ENCODE measurements around the gene MBOAT1.

DNA sequence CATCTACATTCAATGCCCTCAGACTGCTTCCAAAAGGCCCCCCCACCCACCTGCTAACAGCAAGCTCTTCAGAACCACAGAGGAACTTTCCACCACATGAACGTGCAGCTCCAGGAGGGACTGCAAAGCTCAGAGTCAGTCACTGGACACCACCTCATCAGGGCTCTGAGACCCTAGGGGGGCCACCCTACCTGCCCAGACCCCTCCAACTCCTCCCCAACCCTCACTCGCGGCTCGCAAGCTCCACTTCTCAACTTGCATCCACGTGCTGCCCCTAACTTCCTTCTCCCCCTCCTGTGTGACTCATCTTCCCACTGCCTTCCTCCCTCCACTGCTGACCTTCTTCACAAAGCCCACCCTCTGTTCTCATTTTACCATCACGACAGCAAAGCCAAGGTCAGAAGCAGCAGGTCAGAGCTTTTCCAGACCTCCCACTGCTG lies 6.5 kb downstream of the MBOAT1 start:
- no peak for TF ChIP-seq EP300 (conservative IDR thresholded peaks at IDR 0.05; ENCODE audit: poor library complexity, severe bottlenecking)
- TF ChIP-seq, protein P1, sequence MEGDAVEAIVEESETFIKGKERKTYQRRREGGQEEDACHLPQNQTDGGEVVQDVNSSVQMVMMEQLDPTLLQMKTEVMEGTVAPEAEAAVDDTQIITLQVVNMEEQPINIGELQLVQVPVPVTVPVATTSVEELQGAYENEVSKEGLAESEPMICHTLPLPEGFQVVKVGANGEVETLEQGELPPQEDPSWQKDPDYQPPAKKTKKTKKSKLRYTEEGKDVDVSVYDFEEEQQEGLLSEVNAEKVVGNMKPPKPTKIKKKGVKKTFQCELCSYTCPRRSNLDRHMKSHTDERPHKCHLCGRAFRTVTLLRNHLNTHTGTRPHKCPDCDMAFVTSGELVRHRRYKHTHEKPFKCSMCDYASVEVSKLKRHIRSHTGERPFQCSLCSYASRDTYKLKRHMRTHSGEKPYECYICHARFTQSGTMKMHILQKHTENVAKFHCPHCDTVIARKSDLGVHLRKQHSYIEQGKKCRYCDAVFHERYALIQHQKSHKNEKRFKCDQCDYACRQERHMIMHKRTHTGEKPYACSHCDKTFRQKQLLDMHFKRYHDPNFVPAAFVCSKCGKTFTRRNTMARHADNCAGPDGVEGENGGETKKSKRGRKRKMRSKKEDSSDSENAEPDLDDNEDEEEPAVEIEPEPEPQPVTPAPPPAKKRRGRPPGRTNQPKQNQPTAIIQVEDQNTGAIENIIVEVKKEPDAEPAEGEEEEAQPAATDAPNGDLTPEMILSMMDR (IDR thresholded peaks at IDR 0.05; ENCODE audit: poor library complexity, severe bottlenecking), result no peak
- TF ChIP-seq RAD21 (conservative IDR thresholded peaks at IDR 0.05), result no peak
- TF ChIP-seq EZH2 (IDR thresholded peaks at IDR 0.05; ENCODE audit: borderline replicate concordance, insufficient read depth, low read length, poor library complexity, severe bottlenecking), result no peak
- TF ChIP-seq POLR2AphosphoS5 (IDR thresholded peaks at IDR 0.05), result no peak
- TF ChIP-seq REST (IDR thresholded peaks at IDR 0.05; ENCODE audit: borderline replicate concordance), result no peak
